ENCODE data around the gene NDUFS2. TPM values are rescaled to one million over a fixed set of nuclear protein-coding genes. Genes with fewer than 3 reads are reported as not detected.
"Not testable (repeated sequence)": the region's sequence is repeated elsewhere in the genome, so short reads cannot be mapped to it uniquely, and the experiment has no call there.

The NDUFS2 gene
- total and polyA plus RNA-seq, 3 donors from 2014 or later: 82.9 to 129 (median 117) TPM

DNA sequence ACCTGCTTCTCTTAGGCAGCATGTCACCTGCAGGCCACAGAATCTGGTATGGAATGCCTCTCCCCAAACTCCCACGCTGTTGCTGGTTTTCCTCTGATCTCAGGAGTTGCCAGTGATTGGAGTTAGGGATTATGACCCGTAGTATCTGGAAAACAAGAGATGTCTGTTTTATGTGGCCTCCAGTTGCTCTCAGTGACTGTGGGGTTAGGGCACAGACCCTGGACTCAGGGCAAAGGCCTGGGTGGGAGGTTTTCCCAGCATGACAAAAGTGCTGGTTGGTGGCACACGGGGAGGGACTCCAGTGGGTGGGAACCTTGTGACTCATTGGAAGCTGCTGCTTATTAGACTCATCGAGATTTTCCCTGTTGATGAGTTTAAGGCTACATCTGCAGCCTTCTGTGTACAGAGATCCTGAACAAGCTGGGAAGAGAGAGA, 35.9 kb downstream of the NDUFS2 start, which contains the start of gene NR1I3:
TSS of gene NR1I3 (minus strand) at position 165 of the 435 bp plus-strand sequence. CDS start 1,638 bp downstream, outside the sequence.
- TF ChIP-seq, protein P1, sequence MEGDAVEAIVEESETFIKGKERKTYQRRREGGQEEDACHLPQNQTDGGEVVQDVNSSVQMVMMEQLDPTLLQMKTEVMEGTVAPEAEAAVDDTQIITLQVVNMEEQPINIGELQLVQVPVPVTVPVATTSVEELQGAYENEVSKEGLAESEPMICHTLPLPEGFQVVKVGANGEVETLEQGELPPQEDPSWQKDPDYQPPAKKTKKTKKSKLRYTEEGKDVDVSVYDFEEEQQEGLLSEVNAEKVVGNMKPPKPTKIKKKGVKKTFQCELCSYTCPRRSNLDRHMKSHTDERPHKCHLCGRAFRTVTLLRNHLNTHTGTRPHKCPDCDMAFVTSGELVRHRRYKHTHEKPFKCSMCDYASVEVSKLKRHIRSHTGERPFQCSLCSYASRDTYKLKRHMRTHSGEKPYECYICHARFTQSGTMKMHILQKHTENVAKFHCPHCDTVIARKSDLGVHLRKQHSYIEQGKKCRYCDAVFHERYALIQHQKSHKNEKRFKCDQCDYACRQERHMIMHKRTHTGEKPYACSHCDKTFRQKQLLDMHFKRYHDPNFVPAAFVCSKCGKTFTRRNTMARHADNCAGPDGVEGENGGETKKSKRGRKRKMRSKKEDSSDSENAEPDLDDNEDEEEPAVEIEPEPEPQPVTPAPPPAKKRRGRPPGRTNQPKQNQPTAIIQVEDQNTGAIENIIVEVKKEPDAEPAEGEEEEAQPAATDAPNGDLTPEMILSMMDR (IDR thresholded peaks at IDR 0.05): no peak
- WGBS, 2 donors: 65 to 69% methylated on average over 4 of the region's 4 CpGs
- H3K4me1 ChIP-seq: no peaks in the 10 kb centered on the region

DNA sequence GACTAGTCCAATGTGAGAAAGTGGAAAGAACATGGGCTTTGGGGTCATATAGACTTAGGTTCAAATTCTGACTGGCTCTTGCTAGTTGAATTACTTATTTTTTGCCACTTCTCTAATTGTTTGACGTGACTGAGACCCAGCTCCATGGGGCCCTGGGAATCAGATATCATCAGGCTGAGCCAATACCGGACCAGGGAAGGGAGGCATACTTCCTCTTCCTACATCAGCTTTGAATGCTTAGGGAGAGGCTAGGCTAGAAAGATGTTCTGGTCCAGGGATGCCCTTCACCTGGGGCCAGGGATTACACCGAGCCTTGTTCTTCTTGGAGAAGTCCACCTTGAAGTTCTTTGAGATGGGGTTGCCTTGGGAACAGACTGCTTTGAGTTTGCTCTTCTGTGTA, 39.5 kb downstream of the NDUFS2 start:
- H3K27ac ChIP-seq: no peak overlapping the region
- H3K36me3 ChIP-seq (ENCODE audit: low read depth, missing control alignments): no peaks in the 10 kb centered on the region
- 77% methylated on average over 3 of the region's 3 CpGs for WGBS, 2 donors
- H3K4me1 ChIP-seq: no peaks in the 10 kb centered on the region
- intact Hi-C loops (cut with DNase I; ENCODE audit: low total_unique reads): no loop called here
- H3K4me3 ChIP-seq: no peak overlapping the region
- no peak for DNase-seq
- H3K27me3 ChIP-seq: no peaks in the 10 kb centered on the region
- no peaks in the 10 kb centered on the region for H3K9me3 ChIP-seq
- TF ChIP-seq POLR2A (IDR thresholded peaks at IDR 0.05): no peak
- TF ChIP-seq, protein P1 (IDR thresholded peaks at IDR 0.05): no peak

More for the DNA sequence above, 35.9 kb downstream of the NDUFS2 start, which contains the start of gene NR1I3:
- Histone ChIP-seq H3K4me3 (no peak within 1 kb of the TSS), H3K9me3 (no peaks in the 10 kb centered on the region), H3K36me3 (ENCODE audit: low read depth, missing control alignments) (no peaks in the 10 kb centered on the region), H3K27me3 (no peaks in the 10 kb centered on the region), H3K27ac (no peak within 1 kb of the TSS)
- no peak for DNase-seq
- intact Hi-C loops (cut with DNase I; ENCODE audit: low total_unique reads): no loop called here

DNA sequence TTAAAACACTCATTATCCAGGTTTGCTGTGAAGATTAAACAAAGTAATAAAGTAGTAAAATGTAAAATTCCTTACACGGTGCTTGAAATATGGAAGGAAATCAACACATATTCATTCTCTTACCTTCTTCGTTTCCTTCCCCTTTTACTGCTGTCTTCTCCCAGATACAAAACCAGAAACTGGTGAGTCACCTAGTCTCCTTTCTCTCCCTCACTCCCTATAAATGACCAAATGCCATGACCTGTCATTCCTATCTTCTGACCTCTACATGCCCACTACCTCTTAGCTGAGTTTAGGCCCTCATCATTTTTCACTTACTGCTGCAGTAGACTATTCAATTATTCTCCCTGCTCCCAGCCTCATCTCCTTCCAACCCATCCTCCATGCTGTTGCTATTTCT, 40.1 kb downstream of the NDUFS2 start:
- DNase-seq: no peak
- Histone ChIP-seq H3K27ac (no peak overlapping the region), H3K36me3 (ENCODE audit: low read depth, missing control alignments) (no peaks in the 10 kb centered on the region), H3K4me1 (no peaks in the 10 kb centered on the region), H3K9me3 (no peaks in the 10 kb centered on the region), H3K27me3 (no peaks in the 10 kb centered on the region), H3K4me3 (no peak overlapping the region)
- TF ChIP-seq, protein P1 (IDR thresholded peaks at IDR 0.05): no peak
- no peak for TF ChIP-seq POLR2A (IDR thresholded peaks at IDR 0.05)
- intact Hi-C loops (cut with DNase I; ENCODE audit: low total_unique reads): no loop called here
- WGBS, 2 donors: 86 to 98% methylated on average over 2 of the region's 2 CpGs

DNA sequence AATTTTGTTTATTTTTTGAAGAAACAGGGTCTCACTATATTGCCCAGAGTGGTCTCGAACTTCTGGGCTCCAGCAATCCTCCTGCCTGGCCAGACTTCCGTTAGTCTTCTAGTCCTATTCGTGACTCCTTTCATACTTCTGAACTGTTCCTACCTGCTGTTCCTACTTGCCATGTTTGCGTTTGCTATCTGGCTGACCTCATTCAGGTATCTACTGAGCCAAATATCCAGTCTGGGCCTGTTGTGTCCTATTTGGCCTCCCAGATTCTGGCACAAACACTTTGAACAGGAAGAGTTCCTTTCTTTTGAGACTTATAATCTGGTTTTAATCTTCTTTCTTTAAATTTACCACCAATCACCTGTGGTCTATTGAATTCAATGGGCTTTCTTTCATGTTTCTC, 42.7 kb downstream of the NDUFS2 start:
- intact Hi-C loops (cut with DNase I; ENCODE audit: low total_unique reads): no loop called here
- DNase-seq: no peak
- no peak for TF ChIP-seq POLR2A (IDR thresholded peaks at IDR 0.05)
- TF ChIP-seq, protein P1 (IDR thresholded peaks at IDR 0.05): no peak
- Histone ChIP-seq H3K27ac (no peak overlapping the region), H3K36me3 (ENCODE audit: low read depth, missing control alignments) (no peaks in the 10 kb centered on the region), H3K27me3 (no peaks in the 10 kb centered on the region), H3K4me3 (no peak overlapping the region), H3K4me1 (no peaks in the 10 kb centered on the region), H3K9me3 (no peaks in the 10 kb centered on the region)
- WGBS, 2 donors: 80 to 84% methylated on average over 4 of the region's 4 CpGs

DNA sequence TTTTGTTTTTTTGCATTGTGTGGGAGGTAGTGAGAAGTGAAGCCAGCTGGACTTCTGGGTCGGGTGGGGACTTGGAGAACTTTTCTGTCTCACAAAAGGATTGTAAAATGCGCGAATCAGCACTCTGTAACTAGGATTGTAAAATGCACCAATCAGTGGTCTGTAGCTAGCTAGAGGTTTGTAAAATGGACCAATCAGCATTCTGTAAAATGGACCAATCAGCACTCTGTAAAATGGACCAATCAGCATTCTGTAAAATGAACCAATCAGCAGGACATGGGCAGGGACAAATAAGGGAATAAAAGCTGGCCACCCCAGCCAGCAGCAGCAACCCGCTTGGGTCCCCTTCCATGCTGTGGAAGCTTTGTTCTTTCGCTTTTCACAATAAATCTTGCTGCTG, 47.9 kb downstream of the NDUFS2 start:
- H3K36me3 ChIP-seq (ENCODE audit: low read depth, missing control alignments); H3K4me1 ChIP-seq; H3K27ac ChIP-seq; H3K4me3 ChIP-seq; intact Hi-C loops (cut with DNase I; ENCODE audit: low total_unique reads); DNase-seq; H3K9me3 ChIP-seq; H3K27me3 ChIP-seq: not testable (repeated sequence)
- 67 to 75% methylated on average over 5 of the region's 5 CpGs for WGBS, 2 donors

All from testis (tissue), 3 donors.